Mesothelial cell of epicardium (in vitro differentiated cells): ENCODE results near the gene ACADS. TPM values are rescaled to one million over a fixed set of nuclear protein-coding genes. Genes with fewer than 3 reads are reported as not detected.

Experiments used
- DNase-seq, 2 experiments: peaks; one replicate each; pipeline ENCODE4 v3.0.0; 2021; ENCODE audit warnings: low spot score in 2 of 2; ENCODE audit not compliant: unreplicated experiment in 2 of 2
- H3K27ac Mint-ChIP-seq: 2 replicates; pipeline ENCODE4 v1.8.0; 2021; ENCODE audit warnings: mixed read lengths
- H3K27me3 Mint-ChIP-seq: 2 replicates; pipeline ENCODE4 v1.8.0; 2021; ENCODE audit warnings: low read depth, mixed read lengths
- H3K36me3 Mint-ChIP-seq: 2 replicates; pipeline ENCODE4 v1.8.0; 2021; ENCODE audit warnings: mixed read lengths
- H3K4me1 Mint-ChIP-seq: 2 replicates; pipeline ENCODE4 v1.8.0; 2021; ENCODE audit warnings: mixed read lengths
- H3K4me3 Mint-ChIP-seq: 2 replicates; pipeline ENCODE4 v1.8.0; 2021; ENCODE audit warnings: mild to moderate bottlenecking, moderate library complexity, mixed read lengths
- H3K9me3 Mint-ChIP-seq: 2 replicates; pipeline ENCODE4 v1.8.0; 2021; ENCODE audit warnings: mixed read lengths
- CTCF ChIP-seq: fragments of 200-600 bp; sonication (generic); IDR thresholded peaks from one replicate; pipeline ENCODE4 v1.5.0; 2021; ENCODE audit warnings: antibody characterized with exemption; ENCODE audit not compliant: unreplicated experiment
- total RNA-seq: library from RNA; stranded (reverse); gene quantifications from 3 replicates; pipeline ENCODE4 v1.2.1, GENCODE V29; 2021

Gene ACADS
- total RNA-seq, 1 donor from 2014 or later, result 11.9 TPM

- Mint-ChIP-seq H3K27me3 (no peaks in the 10 kb centered on the region), H3K36me3 (peaks cover 9% of the 10 kb centered on the region), H3K4me3 (peak overlapping the region; percentile 90), H3K9me3 (no peaks in the 10 kb centered on the region), H3K27ac (peak overlapping the region; percentile 91), H3K4me1 (peaks cover 59% of the 10 kb centered on the region)
- no peak for TF ChIP-seq CTCF
- DNase-seq, result no peak
Measured at GRCh38 chr12:120689397-120690082, 36.1 kb upstream of the ACADS start.

- H3K9me3 Mint-ChIP-seq, result no peaks in the 10 kb centered on the region
- H3K36me3 Mint-ChIP-seq, result peaks cover 14% of the 10 kb centered on the region
- no peak for TF ChIP-seq CTCF
- H3K27ac Mint-ChIP-seq, result peak overlapping the region; percentile 91
- H3K4me1 Mint-ChIP-seq, result peaks cover 59% of the 10 kb centered on the region
- no peak for DNase-seq
- H3K27me3 Mint-ChIP-seq, result no peaks in the 10 kb centered on the region
- H3K4me3 Mint-ChIP-seq, result peak overlapping the region; percentile 90
Measured at GRCh38 chr12:120690083-120690450, 35.6 kb upstream of the ACADS start.

- H3K36me3 Mint-ChIP-seq, result peaks cover 22% of the 10 kb centered on the region
- no peaks in the 10 kb centered on the region for H3K9me3 Mint-ChIP-seq
- H3K4me3 Mint-ChIP-seq, result no peak overlapping the region
- no peak for TF ChIP-seq CTCF
- no peak for DNase-seq
- H3K27me3 Mint-ChIP-seq, result no peaks in the 10 kb centered on the region
- peak overlapping the region; percentile 18 for H3K27ac Mint-ChIP-seq
- peaks cover 59% of the 10 kb centered on the region for H3K4me1 Mint-ChIP-seq
Measured at GRCh38 chr12:120690978-120691377, 34.6 kb upstream of the ACADS start.

- no peak for DNase-seq
- peak overlapping the region; percentile 86 for H3K27ac Mint-ChIP-seq
- TF ChIP-seq CTCF, result no peak
- peaks cover 33% of the 10 kb centered on the region for H3K36me3 Mint-ChIP-seq
- H3K4me3 Mint-ChIP-seq, result no peak overlapping the region
- no peaks in the 10 kb centered on the region for H3K9me3 Mint-ChIP-seq
- H3K4me1 Mint-ChIP-seq, result peaks cover 59% of the 10 kb centered on the region
- no peaks in the 10 kb centered on the region for H3K27me3 Mint-ChIP-seq
Measured at GRCh38 chr12:120692524-120693033, 33.0 kb upstream of the ACADS start.

- H3K9me3 Mint-ChIP-seq, result no peaks in the 10 kb centered on the region
- no peak for DNase-seq
- TF ChIP-seq CTCF, result no peak
- H3K4me3 Mint-ChIP-seq, result no peak overlapping the region
- H3K36me3 Mint-ChIP-seq, result peaks cover 38% of the 10 kb centered on the region
- peaks cover 47% of the 10 kb centered on the region for H3K4me1 Mint-ChIP-seq
- peak overlapping the region; percentile 44 for H3K27ac Mint-ChIP-seq
- no peaks in the 10 kb centered on the region for H3K27me3 Mint-ChIP-seq
Measured at GRCh38 chr12:120693848-120694247, 31.8 kb upstream of the ACADS start.
